Measurements from ENCODE around the gene MAP3K3.

Gene MAP3K3

DNA sequence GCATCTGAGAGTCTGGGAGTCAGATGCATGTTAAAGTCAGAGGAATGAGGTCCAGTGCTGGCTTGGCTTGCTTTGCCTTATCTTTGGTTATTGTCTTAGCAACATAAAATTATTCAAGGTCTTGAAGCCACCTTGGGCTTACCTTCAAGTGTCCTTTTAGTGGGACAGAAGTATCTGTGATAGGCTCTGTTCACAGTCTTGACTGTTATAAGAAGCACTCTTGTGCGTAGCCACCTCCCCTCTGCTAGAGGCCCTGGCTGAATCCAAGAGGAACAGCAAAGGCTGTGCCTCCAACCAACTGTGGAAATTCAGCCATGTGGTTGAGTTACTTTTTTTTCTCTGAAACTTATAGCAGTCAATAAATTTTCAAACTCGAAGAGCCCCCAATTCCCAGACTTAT is 8.6 kb upstream of the MAP3K3 start:
- H3K4me3 ChIP-seq = no peak overlapping the region

DNA sequence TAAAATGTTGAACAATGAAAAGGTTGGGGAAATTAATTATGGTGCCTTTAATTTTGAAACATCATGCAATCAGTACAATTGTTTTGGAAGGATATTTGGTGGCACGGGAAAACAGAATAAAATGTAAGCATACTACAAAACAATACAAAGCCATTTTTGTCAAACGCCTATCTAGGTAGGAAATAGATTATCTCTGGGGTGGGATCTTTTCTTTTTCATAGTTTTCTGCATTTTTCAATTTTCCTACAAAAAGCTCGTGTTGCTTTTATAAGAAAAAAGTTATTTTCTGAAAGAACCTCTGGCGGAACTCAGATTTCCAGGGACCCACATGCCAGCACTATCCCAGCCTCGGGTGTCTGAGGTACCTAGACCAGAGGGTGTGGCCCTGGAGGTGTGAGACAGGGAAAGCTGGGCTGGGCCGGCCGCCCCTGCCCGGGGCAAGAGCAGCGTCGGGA is 961 bp upstream of the MAP3K3 start:
- peak overlapping the region in 20 of 21 experiments; percentile 57 to 89 (median 83) for H3K27ac ChIP-seq
- peak overlapping the region; percentile 49 to 76 (median 75) for H3K4me3 ChIP-seq

More for the DNA sequence above, 8.6 kb upstream of the MAP3K3 start:
- H3K27ac ChIP-seq = no peak overlapping the region

DNA sequence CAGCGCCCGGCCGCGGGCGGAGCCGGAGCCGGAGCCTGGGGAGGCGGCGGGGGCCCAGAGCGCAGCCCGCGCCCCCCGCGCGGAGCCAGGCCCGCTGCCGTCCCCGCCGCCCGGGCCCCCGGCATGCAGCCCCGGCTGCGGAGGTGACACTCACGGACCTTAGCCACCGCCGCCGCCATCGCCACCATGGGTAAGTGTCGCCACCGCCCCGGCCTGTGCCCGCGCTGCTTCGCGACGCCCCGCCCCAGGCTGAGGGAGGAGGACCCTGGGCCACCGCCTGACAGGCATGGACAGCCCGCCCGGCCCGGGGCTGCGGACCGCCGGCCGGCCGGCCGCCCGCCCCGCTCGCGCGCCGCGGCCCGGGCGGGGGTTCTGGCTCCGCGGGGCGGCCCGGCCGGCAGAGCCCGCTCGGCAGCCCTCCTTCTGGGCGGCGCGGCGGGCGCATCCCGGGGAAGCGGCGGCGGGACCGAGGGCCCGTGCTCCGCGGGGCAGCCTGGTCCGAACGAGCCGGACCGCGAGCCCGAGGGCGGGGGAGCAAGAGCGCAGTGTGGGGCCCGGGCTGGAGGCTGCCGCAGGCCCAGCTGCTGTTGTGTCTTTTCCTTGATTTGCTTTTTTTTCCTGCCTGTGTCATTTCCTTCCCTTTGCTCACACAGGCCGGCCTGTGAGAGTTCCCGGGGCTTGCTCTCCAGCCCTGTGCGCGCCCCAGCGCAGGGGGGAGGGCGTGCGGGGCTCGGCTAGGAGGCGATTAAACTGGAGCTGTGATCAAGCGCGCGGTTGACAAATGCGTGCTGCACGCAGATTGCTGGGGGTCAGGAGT is 565 bp downstream of the MAP3K3 start:
- Histone ChIP-seq H3K4me3 (peak overlapping the region; percentile 48 to 76 (median 75)), H3K27ac (peak overlapping the region; percentile 6 to 86 (median 80))

DNA sequence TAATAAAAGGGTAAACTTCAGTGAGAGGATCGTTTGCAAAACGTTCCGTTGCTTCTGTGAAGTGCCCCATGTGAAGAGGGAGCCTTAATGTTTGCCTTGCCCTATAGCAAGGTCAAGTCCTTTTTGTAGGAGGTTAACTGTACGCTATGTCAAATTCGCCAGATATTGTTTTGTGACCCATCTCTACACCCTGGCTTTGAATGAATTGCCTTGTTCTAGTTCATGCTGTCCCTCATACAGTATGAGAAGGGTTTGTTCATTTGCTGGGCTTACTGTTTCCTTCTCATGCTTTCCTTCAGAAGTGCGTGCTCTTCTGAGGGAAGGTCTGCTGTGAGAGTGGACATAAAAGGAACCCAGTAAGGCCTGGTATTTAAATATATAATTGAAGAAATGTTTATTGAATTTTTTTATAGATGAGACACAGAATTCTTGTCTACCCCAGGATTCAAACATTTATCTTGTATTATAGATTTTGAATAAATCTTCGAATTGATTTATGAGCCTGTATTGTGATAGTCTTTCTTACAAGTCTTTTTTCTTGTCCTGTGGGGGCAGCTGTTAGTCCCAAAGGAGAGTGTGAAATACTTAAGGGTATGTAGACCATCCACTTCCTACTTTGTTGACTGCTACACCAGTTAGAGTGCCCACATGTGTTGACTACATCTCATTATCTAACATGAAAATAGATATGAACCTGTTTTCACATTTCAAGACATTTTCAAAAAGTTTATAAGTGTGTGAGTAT is 1.7 kb downstream of the MAP3K3 start:
- Histone ChIP-seq H3K27ac (peak overlapping the region in 10 of 21 experiments; percentile 66 to 86 (median 82)), H3K4me3 (peak overlapping the region in 6 of 7 experiments; percentile 48 to 76 (median 75))

DNA sequence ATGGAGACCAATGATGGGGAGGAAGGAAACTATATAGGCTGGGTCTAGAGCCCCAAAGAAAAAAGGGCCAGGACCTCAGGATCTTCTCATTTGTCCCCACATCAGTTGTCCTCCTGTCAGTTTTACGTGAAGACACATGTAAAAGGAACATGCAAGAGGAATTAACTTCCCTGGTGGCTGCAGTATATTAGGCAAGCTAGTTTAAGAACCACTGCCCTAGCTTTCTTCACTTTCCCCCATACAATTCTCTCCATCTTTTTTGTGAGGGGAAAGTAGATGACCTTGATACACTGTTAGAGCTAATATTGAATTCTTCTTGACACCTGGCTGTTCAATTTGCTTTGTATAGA is 2.3 kb downstream of the MAP3K3 start:
- peak overlapping the region in 1 of 21 experiments; percentile 85 for H3K27ac ChIP-seq
- no peak overlapping the region for H3K4me3 ChIP-seq

DNA sequence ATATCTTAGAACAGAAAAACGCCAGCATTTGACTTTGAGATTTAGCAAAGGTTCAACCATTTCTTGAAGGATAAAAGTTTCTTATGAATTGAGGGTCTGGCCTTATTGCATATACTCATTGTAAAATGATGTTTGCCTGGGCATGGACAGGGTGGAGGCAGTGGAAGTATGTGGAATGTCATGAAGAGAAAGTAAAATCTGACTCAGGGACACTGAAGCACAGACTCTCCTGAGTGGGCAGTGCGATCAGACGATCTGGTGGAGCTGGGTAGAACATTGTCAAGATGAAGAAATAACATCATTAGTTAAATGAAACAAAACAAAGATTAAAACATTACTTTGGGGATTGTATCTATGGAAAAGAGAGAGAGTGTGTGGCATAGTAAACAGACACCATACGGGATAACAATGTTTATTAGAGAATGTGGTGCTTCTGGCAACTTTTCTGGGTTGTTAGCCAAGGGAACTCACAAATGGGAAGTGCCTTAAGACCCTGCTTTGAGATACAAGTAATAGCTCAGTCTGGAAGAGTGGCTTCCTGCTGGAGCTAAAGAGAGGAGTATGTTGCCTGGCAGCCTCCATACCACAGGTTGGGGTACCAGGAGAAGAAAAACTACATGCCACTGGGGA is 4.4 kb downstream of the MAP3K3 start:
- H3K27ac ChIP-seq = peak overlapping the region in 4 of 21 experiments; percentile 5 to 42 (median 15)
- H3K4me3 ChIP-seq = no peak overlapping the region

DNA sequence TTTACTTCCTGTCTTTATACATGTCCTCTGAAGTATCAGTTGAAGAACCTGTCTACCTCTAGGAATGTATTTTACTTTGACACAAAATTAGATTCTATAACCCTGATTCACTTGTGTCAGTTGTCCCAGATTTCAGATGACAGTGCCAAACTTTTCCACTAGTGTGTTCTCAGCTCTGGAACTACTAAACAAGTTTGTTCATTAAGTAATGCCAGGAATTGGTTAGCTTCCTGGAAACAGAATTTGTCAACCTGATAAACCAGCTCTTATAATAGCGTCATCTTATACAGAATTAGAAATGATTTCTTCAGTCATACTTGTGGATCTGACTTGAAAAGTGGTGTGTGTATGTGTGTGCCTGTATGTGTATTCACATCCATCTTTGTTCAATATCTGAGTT is 7.4 kb downstream of the MAP3K3 start:
- H3K4me3 ChIP-seq = no peak overlapping the region
- H3K27ac ChIP-seq = peak overlapping the region in 2 of 21 experiments; percentile 14 to 29

DNA sequence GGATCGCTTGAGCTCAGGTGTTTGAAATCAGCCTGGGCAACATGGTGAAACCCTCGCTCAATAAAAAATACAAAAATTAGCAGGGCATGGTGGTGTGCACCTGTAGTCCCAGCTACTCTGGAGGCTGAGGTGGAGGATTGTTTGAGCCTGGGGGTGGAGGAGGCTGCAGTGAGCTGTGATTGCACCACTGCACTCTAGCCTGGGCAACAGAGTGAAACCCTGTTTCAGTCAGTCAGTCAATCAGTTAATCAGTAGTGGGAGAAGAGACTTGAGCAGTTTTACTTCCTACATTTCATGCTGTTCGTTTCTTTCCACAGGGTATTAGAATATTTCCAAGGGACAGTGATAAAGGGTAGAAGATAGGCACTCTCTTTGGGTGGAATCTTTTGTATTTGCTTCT is 8.8 kb downstream of the MAP3K3 start:
- H3K27ac ChIP-seq = peak overlapping the region in 1 of 21 experiments; percentile 28
- H3K4me3 ChIP-seq = no peak overlapping the region

DNA sequence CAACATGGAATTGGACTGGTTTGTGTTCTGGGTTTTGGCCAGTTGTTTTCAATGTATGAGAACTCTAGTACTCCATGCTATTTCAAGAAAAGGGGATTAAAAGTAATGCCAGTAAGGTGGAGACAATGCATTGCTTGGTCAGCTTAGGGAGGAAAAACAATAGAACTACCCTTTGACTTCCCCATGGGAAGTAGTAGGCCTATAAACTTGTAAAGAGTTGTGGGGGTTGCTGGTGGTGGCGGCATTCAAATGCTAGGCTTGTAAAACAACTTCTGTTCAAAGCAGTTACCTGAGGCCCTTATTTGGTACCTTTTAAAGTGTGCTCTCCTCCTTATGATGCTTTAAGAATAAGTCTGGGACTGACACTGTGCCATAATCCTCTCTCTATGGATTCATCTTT is 9.4 kb downstream of the MAP3K3 start:
- peak overlapping the region in 1 of 21 experiments; percentile 28 for H3K27ac ChIP-seq
- H3K4me3 ChIP-seq = no peak overlapping the region

DNA sequence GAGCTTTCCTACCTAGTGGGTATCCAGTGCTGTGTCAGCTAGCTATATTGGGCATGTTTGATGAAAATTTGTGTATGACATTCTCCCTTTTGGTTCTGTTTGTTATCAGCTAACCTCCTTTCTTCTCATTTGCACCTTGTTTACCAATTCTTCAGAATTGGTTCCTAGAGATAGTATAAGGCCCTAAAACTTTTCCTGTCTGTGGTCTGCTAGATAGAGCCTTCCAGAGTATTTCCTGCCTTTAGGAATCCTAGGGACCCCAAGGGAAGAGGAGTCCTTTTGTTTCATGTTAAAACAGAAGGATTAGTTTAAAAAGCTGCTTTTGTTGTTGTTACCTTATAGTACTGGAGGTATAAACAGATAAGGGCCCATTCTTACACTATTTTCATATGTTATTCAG is 11.5 kb downstream of the MAP3K3 start:
- H3K4me3 ChIP-seq = no peak overlapping the region
- peak overlapping the region in 8 of 21 experiments; percentile 2 to 37 (median 28) for H3K27ac ChIP-seq

DNA sequence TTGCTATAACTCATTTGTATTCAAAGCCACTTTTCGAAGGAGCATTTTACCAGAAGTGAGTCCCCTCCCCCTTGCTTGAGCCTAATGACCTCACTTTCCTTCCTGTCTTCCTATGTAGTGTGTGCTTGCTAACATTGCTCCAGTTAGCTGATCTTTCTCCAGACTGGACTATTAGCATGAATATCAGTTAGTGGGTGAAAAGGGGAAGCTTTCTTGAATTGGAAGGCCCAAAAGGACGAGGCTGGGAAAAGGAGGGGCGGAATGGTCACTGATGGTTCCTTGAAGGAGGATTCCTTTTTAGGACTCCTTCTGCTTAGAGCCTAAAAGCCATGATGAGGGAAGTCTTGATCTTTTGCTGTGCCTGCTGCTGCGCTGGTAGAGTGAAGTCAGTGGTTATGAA is 11.9 kb downstream of the MAP3K3 start:
- peak overlapping the region in 8 of 21 experiments; percentile 10 to 37 (median 28) for H3K27ac ChIP-seq
- no peak overlapping the region for H3K4me3 ChIP-seq

DNA sequence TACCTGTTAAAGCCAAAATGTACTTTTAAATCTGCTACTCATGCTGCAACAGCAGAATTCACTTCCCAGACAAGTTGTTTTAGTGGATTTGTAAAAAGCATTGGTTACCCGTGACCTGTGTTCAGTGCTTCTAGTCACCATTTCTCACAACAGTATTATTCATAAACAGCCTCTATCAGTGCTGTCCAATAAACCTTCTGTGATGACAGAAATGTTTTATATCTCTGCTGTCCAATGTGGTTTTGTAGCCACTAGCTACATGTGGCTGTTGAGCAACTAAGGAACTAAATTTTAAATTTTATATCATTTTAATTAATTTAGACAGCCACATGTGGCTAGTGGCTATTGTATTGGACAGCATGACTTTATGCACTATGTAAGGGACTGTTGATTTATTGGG is 12.6 kb downstream of the MAP3K3 start:
- Histone ChIP-seq H3K27ac (peak overlapping the region in 7 of 21 experiments; percentile 15 to 39 (median 25)), H3K4me3 (no peak overlapping the region)

DNA sequence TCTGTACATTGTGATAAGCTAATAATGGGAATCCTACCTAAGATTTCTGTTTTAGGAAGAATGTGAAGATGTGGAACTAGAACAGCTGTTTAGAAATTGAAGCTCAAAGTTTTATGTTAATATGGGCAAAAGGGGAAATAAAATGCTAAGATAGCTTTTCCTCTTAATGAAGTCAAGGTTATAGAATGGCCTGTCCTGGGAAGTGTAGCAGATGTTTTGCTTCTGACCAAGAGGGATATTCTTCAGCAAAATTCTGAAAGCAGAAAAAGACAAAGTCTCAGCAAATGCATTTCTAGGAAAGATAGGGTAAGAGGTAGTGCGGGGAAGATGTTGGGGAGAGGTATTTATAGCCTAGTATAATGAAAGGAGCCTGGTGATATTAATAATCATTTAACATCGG is 13.1 kb downstream of the MAP3K3 start:
- Histone ChIP-seq H3K4me3 (no peak overlapping the region), H3K27ac (peak overlapping the region in 1 of 21 experiments; percentile 25)

DNA sequence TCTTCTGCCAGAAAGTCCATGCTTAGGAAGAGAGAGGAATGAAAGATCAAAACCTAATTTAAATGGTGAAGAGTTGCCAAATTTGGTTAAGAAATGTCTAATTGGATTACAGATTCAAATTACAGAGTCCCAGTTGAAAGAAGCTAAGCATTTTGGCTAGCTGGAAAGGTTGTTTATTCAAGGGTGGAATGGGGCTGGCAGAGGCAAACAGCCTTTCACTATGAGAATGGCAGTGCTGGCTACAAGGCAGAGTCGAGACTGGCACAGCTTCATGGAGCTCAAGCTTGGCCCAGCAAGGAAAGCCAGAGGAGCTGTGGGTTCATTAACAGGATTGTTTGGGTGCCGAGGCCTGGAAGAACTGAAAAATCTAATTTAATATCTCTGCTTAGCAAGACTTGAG is 13.6 kb downstream of the MAP3K3 start:
- Histone ChIP-seq H3K4me3 (no peak overlapping the region), H3K27ac (no peak overlapping the region)

DNA sequence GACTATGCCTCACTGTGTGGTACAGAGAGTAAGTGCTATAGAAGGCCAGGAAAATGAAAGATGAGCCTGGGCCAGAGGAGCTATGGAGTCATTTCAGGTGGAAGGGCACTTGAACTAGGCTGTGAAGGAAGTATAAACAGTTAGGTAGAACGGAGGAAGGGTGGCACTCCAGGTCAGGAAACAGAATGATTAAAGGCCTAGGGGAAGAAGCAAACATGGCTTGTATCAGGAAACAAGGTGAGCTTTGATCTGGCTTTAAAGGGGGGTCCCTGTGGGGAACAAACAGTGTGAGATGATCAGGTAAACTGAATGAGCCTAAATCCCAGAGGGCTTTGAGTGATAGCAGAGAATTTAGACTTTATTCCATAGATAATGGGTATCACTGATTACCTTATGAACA is 16.9 kb downstream of the MAP3K3 start:
- H3K27ac ChIP-seq = no peak overlapping the region
- H3K4me3 ChIP-seq = no peak overlapping the region

DNA sequence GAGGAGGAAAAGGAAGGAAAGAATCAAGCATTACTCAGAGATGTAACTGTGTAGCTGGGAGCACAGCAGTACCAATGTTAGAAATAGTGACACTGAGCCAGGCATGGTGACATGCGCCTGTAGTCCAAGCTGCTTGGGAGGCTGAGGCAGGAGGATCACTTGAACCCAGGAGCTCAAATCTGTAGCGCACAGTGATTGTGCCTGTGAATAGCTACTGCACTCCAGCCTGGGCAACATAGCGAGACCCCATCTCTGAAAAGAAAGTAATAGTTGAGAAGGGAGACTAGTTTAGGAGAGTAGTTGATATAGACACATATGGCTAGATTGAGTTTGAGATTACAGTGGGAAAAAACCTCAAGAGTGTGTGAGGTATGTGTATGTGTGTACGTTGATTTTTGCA is 17.8 kb downstream of the MAP3K3 start:
- Histone ChIP-seq H3K27ac (no peak overlapping the region), H3K4me3 (no peak overlapping the region)

DNA sequence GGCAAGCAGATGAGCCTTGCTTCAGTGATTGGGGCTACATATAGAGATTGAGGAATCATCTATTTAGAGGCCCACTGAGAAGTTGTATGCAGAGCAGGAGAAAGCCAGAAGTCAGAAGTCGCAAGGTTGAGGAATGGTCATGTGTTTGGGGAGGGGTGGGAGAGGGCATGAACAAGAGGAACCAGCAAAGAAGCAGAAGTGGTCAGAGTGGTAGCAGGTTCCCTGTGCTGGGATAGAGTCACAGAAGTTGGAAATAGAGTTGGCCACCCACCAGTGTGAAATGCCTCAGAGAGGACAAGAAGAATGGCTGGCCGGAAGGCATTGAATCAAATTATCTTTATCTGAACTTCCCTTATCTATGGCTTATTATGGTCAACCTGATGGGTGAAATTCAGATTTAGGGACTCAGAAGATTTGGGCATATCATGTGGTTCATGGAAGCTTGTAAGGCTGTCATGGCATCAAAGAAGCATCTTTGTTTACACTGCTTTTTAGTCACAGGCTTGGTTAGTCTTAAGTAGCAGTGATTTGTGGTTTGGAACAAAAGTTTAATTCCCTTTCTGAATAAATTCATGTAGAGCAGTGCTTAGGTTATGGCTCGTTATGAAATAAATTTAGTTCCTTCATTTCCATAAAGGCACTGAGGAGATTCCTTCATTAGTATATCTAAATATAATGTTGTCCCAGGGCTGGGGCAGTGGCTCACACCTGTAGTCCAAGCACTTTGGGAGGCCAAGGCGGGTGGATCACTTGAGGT is 19.7 kb downstream of the MAP3K3 start:
- Histone ChIP-seq H3K27ac (peak overlapping the region in 1 of 21 experiments; percentile 30), H3K4me3 (no peak overlapping the region)

DNA sequence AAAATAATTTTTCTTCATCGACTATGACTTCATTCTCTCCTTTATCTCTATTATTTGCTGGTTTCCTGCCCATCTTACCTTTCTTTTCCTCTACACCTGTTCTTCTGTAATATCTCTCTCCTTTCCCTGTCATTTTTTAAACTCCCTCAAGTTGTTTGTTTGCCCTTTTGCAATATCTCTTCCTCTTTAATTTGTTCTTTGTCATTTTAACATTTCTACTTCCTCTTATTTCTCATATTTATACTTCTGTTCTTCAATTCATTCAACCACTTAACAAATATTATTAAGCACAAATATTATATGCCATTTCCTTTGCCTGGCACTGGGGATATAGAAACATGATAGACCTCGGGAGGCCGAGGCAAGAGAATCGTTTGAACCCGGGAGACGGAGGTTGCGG is 22.6 kb downstream of the MAP3K3 start:
- Histone ChIP-seq H3K27ac (no peak overlapping the region), H3K4me3 (no peak overlapping the region)

DNA sequence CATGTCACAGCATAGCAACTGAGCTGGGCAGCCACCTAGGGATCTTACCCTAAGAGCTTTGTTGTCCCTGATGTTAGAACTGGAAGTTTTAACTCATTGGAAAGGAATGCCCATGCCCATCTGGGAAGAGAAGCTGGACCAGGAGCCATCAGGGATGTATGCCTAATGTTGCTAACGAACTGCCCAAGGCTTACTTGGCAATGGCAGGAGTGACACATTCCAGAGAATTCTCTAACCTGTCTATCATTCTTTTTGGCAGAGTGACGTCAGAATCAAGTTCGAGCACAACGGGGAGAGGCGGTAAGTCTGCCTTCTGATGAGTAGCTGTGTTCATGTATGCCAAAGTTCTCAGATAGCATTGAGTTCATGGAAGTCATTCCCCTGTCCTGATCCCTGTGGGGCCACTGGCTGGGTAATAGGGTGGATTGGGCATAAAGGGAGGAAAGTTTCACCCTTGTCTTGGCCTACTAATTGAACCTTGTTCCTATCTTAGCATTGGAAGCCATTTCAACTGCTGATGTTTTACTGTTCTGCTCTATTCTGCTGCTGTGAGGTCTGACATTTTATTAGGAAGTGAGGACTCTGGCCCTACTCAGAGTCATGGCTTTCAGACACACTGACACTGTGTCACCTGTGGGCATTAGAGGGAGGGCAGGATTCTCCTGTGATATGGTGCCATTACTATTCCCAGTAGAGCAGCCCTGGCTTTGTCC is 23.7 kb downstream of the MAP3K3 start:
- Histone ChIP-seq H3K4me3 (no peak overlapping the region), H3K27ac (peak overlapping the region in 5 of 21 experiments; percentile 3 to 48 (median 18))
